Hepatocyte (in vitro differentiated cells): ENCODE data around the gene GPR21. TPM values are rescaled to one million over a fixed set of nuclear protein-coding genes. Genes with fewer than 3 reads are reported as not detected.

Experiments used
- DNase-seq: peaks from one replicate; pipeline ENCODE4 v3.0.0-alpha.2; 2016; ENCODE audit warnings: low spot score
- H2AFZ ChIP-seq: fragments of 200-600 bp; sonication (generic); 2 replicates; pipeline ENCODE4 v1.6.0; 2016; ENCODE audit warnings: antibody characterized with exemption, mild to moderate bottlenecking
- H3K27ac ChIP-seq: fragments of 200-600 bp; sonication (generic); 2 replicates; pipeline ENCODE4 v1.5.1; 2016; ENCODE audit warnings: mild to moderate bottlenecking
- H3K27me3 ChIP-seq: fragments of 200-600 bp; sonication (generic); 2 replicates; pipeline ENCODE4 v1.6.1; 2016
- H3K36me3 ChIP-seq: fragments of 200-600 bp; sonication (generic); replicated peaks from 2 replicates; pipeline ENCODE4 v1.5.1; 2016; ENCODE audit warnings: low read depth; ENCODE audit not compliant: insufficient read depth
- H3K4me1 ChIP-seq: fragments of 200-600 bp; sonication (generic); 2 replicates; pipeline ENCODE4 v1.5.1; 2016; ENCODE audit warnings: mild to moderate bottlenecking, moderate library complexity; ENCODE audit not compliant: insufficient read depth
- H3K4me2 ChIP-seq: fragments of 200-600 bp; sonication (generic); 2 replicates; pipeline ENCODE4 v1.6.0; 2016
- H3K4me3 ChIP-seq: fragments of 200-600 bp; sonication (generic); 2 replicates; pipeline ENCODE4 v1.5.1; 2016; ENCODE audit warnings: mild to moderate bottlenecking
- H3K79me2 ChIP-seq: fragments of 200-600 bp; sonication (generic); 2 replicates; pipeline ENCODE4 v1.6.0; 2017; ENCODE audit warnings: mild to moderate bottlenecking
- H3K9me2 ChIP-seq: fragments of 200-600 bp; sonication (generic); replicated peaks from 2 replicates; pipeline ENCODE4 v1.6.0; 2017; ENCODE audit warnings: mild to moderate bottlenecking; ENCODE audit not compliant: insufficient read depth
- H3K9me3 ChIP-seq: fragments of 200-600 bp; sonication (generic); 2 replicates; pipeline ENCODE4 v1.5.1; 2016; ENCODE audit warnings: low read depth, mild to moderate bottlenecking
- H4K20me1 ChIP-seq: fragments of 200-600 bp; sonication (generic); 2 replicates; pipeline ENCODE4 v1.6.0; 2016; ENCODE audit warnings: mild to moderate bottlenecking; ENCODE audit not compliant: insufficient read depth, poor library complexity, severe bottlenecking
- CTCF ChIP-seq: fragments of 200-600 bp; sonication (generic); IDR thresholded peaks from 2 replicates; pipeline ENCODE4 v1.5.1; 2016; ENCODE audit warnings: antibody characterized with exemption, mild to moderate bottlenecking; ENCODE audit not compliant: poor library complexity
- EZH2 ChIP-seq: fragments of 200-600 bp; sonication (generic); IDR thresholded peaks from 2 replicates; pipeline ENCODE4 v1.6.1; 2016; ENCODE audit warnings: antibody characterized with exemption, mild to moderate bottlenecking, borderline replicate concordance
- EZH2phosphoT487 ChIP-seq: fragments of 200-600 bp; sonication (generic); IDR thresholded peaks from one replicate; pipeline ENCODE4 v1.6.1; 2018; ENCODE audit warnings: antibody characterized with exemption, mild to moderate bottlenecking, low read depth, moderate library complexity; ENCODE audit not compliant: unreplicated experiment, severe bottlenecking
- WGBS: methylation state at CpG from one replicate; pipeline ENCODE4 v1.1.6; 2016; ENCODE audit warnings: low lambda C conversion rate; ENCODE audit errors: missing lambda C conversion rate; 5-methylcytosine and 5-hydroxymethylcytosine counted together
- polyA plus RNA-seq: library from polyadenylated mRNA; unstranded; fragments of >200 nt; fragmentation: Nextera tagmentation; extraction: Ambion mirVana; gene quantifications from 2 replicates; pipeline ENCODE4 v1.2.1, GENCODE V29; 2016
- total RNA-seq: library from RNA; depleted of rRNA; stranded (reverse); fragments of >200 nt; gene quantifications from 2 replicates; pipeline ENCODE4 v1.2.3, GENCODE V29; 2014

The GPR21 gene
- total and polyA plus RNA-seq, 2 experiments from 2014 or later = 0.50 to 0.75 TPM

DNA sequence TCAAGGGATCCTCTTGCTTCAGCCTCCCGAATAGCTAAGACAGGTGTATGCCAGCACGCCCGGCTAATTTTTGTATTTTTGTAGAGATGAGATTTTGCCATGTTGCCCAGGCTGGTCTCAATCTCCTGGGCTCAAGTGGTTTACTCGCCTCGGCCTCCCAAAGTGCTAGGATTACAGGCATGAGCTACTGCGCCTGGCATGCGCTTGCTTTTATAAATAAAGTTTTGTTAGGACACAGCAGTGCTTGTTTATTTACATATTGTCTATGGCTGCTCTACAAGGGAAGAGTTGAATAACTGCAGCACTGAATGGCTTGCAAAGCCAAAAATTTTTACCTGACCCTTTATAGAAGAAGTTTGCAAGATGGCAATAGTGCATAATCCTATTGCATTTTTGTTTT is 27.7 kb downstream of the GPR21 start:
- no peak overlapping the region for H3K4me3 ChIP-seq
- no peaks in the 10 kb centered on the region for H3K79me2 ChIP-seq
- WGBS = 97% methylated on average over 7 of the region's 7 CpGs
- H3K27ac ChIP-seq = no peak overlapping the region
- DNase-seq = no peak
- H3K4me1 ChIP-seq = no peaks in the 10 kb centered on the region
- H4K20me1 ChIP-seq = no peaks in the 10 kb centered on the region
- no peaks in the 10 kb centered on the region for H3K9me3 ChIP-seq
- H3K36me3 ChIP-seq = no peaks in the 10 kb centered on the region
- TF ChIP-seq CTCF (no peak), EZH2 (no peak), EZH2phosphoT487 (no peak)
- H3K9me2 ChIP-seq = no peaks in the 10 kb centered on the region
- no peaks in the 10 kb centered on the region for H3K27me3 ChIP-seq
- no peak overlapping the region for H3K4me2 ChIP-seq
- H2AFZ ChIP-seq = no peak overlapping the region

DNA sequence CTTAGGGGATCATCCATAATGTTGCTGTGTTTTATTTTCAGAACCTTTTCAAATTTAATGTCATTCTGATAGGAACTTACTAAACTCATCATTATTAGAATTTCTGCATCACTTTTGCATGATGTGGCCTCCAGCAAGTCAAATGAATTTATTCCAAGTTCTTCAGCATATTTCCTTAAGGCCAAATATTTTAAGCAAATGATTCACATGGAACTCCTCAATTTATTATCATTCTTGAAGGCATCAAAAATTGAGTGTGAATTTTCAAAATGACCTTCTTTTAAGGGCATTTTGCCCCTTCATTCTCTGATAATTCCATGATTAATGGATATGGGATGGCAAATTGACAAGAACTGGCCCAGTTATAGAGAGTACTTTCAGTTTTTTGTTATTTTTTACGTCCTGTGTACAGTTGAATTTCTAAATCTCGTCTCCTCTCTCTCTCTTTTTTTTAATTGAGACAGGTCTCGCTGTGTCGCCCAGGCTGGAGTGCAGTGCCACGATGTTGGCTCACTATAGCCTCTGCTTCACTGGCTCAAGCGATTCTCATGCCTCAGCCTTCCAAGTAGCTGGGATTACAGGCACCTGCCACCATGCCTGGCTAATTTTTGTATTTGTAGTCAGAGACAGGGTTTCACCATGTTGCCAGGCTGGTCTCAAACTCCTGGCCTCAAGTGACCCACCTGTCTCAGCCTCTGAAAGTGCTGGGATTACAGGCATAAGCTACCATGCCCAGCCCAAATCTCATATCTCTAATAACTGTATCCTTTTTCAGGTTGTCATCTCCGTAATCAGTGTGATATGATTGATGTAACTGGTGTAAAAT is 29.1 kb downstream of the GPR21 start:
- Histone ChIP-seq H3K4me1 (no peaks in the 10 kb centered on the region), H4K20me1 (no peaks in the 10 kb centered on the region), H3K9me3 (no peaks in the 10 kb centered on the region), H3K4me2 (no peak overlapping the region), H3K79me2 (no peaks in the 10 kb centered on the region), H2AFZ (no peak overlapping the region), H3K9me2 (no peaks in the 10 kb centered on the region), H3K27me3 (no peaks in the 10 kb centered on the region), H3K36me3 (no peaks in the 10 kb centered on the region), H3K27ac (no peak overlapping the region), H3K4me3 (no peak overlapping the region)
- WGBS = 93% methylated on average over 7 of the region's 7 CpGs
- no peak for DNase-seq
- TF ChIP-seq EZH2 (no peak), CTCF (no peak), EZH2phosphoT487 (no peak)

DNA sequence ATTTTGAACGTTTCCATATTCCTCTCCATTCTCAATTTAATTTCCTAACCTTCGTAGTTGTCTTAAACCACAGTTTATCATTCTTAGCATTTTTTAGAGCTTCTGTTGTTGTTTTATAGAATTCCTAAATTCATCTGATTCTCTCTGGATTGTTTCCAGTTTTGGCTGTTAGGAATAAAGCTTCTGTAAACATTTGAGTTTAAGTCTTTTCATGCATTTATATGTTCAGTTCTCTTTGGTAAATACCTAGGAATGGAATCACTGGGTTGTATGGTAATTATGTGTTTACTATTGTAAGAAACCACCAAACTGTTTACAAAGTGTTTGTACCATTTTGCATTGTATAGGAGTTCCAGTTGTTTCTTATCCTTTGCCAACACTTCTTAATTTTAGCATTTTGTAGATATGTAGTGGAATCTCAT is 29.7 kb downstream of the GPR21 start:
- Histone ChIP-seq H3K79me2 (no peaks in the 10 kb centered on the region), H3K9me2 (no peaks in the 10 kb centered on the region), H2AFZ (no peak overlapping the region), H3K4me2 (no peak overlapping the region), H3K36me3 (no peaks in the 10 kb centered on the region), H3K27ac (no peak overlapping the region), H3K4me3 (no peak overlapping the region), H3K9me3 (no peaks in the 10 kb centered on the region), H4K20me1 (no peaks in the 10 kb centered on the region), H3K4me1 (no peaks in the 10 kb centered on the region), H3K27me3 (no peaks in the 10 kb centered on the region)
- TF ChIP-seq EZH2 = no peak
- TF ChIP-seq CTCF = no peak
- TF ChIP-seq EZH2phosphoT487 = no peak
- no peak for DNase-seq
- WGBS = 50% methylated on average over 2 of the region's 2 CpGs
